Measurements from ENCODE around the gene TTLL1. TPM values are rescaled to one million over a fixed set of nuclear protein-coding genes. Genes with fewer than 3 reads are reported as not detected.

Gene TTLL1
- total and polyA plus RNA-seq, 9 of the 15 experiments (the other 6 are each of a cell fraction or from before 2014, with no cell fraction given) = 0.06 to 0.85 (median 0.17) TPM

DNA sequence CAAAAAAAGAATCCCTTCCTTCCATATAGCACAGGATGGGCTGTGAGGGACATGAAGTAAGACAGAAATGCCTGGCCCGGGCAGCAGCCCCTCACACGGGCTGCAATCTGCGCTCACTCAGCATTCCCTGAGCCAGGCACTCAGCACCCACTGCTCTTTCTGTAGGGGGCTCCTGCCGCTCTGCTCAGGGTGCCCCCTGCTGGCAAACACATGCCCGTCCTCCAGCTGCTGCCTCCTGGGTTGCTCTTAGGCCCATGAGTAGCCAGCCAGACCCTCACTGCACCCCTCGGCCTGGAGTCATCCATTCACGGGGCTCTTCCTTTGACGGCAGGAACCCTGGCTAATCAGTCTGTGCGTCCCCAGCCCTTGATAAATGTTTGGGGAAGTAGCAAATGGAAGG is 47.1 kb upstream of the TTLL1 start:
- H3K4me2 ChIP-seq (ENCODE audit: insufficient read depth, low read length) = no peak overlapping the region
- H3K79me2 ChIP-seq (ENCODE audit: control insufficient read depth, insufficient read depth, low read length) = peaks cover 7% of the 10 kb centered on the region; the same call in 1 of the 3 replicates
- ChIA-PET CTCF (ENCODE audit: low intra/inter-chr PET ratio) (no interaction called here), POLR2A (no interaction called here)
- no peak overlapping the region for H2AFZ ChIP-seq (ENCODE audit: low read depth, low read length)
- BruUV-seq (replicated peaks) = no TSS peak
- H3K36me3 ChIP-seq (ENCODE audit: control insufficient read depth, insufficient read depth, low read length) = peaks cover 88% of the 10 kb centered on the region
- H3K9ac ChIP-seq (ENCODE audit: insufficient read depth in 1 of 2, low read depth in 2 of 2, low read length in 2 of 2) = no peak overlapping the region
- no peak overlapping the region for H3K27ac ChIP-seq (ENCODE audit: extremely low read depth, low read depth, low read length)
- H3K9me1 ChIP-seq (ENCODE audit: control insufficient read depth, insufficient read depth, low read length) = no peaks in the 10 kb centered on the region
- in situ Hi-C loops (cut with MboI) (no loop called here), intact Hi-C loops (cut with micrococcal nuclease) (no loop called here)
- no peaks in the 10 kb centered on the region for H3K9me3 ChIP-seq (replicated peaks; ENCODE audit: control insufficient read depth, insufficient read depth, low read depth, low read length)
- no peak for FAIRE-seq
- WGBS (ENCODE audit: insufficient coverage, low coverage, missing lambda C conversion rate) = 58% methylated on average over 6 of the region's 9 CpGs
- DNase-seq (ENCODE audit: extremely low read depth in 1 of 4, low spot score in 3 of 4) = peak; percentile 29 to 49 (median 39)
- no peaks in the 10 kb centered on the region for H4K20me1 ChIP-seq (replicated peaks; ENCODE audit: control insufficient read depth, insufficient read depth, low read length)
- H3K27me3 ChIP-seq (ENCODE audit: control insufficient read depth in 2 of 2, insufficient read depth in 2 of 2, low read length in 2 of 2) = no peaks in the 10 kb centered on the region
- no peak overlapping the region for H3K4me3 ChIP-seq
- H3K4me1 ChIP-seq (replicated peaks in 1 of 2; ENCODE audit: control insufficient read depth in 2 of 2, insufficient read depth in 2 of 2, low read length in 2 of 2) = no peaks in the 10 kb centered on the region
- peak; percentile 78 for ATAC-seq
- TF ChIP-seq KDM5B (IDR thresholded peaks at IDR 0.05; ENCODE audit: insufficient replicate concordance, low read depth, low read length) (no peak), ZNF175 (CRISPR knock-in tag; IDR thresholded peaks at IDR 0.05; ENCODE audit: low read depth) (no peak), NR4A1 (CRISPR knock-in tag; IDR thresholded peaks at IDR 0.05) (no peak), NR4A1 (tag; IDR thresholded peaks at IDR 0.05) (no peak), SMC3 (conservative IDR thresholded peaks at IDR 0.05; ENCODE audit: insufficient read depth, low read depth, low read length) (peak; percentile 30; the same call in 1 of the 2 replicates), SMAD3 (CRISPR knock-in tag; conservative IDR thresholded peaks at IDR 0.05) (no peak), GTF2E2 (tag; IDR thresholded peaks at IDR 0.05) (no peak), RAD21 (CRISPR knock-in tag; conservative IDR thresholded peaks at IDR 0.05 in 1 of 2, IDR thresholded peaks at IDR 0.05 in 1 of 2) (peak in 1 of 2 experiments; percentile 32; a peak in 2 of 4 replicates), FOSL1 (tag; conservative IDR thresholded peaks at IDR 0.05) (no peak), JUN (IDR thresholded peaks at IDR 0.05; ENCODE audit: borderline replicate concordance, low read depth, low read length) (no peak), JUN (CRISPR knock-in tag; IDR thresholded peaks at IDR 0.05; ENCODE audit: borderline replicate concordance) (no peak), RHOXF2B (CRISPR knock-in tag; conservative IDR thresholded peaks at IDR 0.05) (no peak)
- TF ChIP-seq, protein P1, sequence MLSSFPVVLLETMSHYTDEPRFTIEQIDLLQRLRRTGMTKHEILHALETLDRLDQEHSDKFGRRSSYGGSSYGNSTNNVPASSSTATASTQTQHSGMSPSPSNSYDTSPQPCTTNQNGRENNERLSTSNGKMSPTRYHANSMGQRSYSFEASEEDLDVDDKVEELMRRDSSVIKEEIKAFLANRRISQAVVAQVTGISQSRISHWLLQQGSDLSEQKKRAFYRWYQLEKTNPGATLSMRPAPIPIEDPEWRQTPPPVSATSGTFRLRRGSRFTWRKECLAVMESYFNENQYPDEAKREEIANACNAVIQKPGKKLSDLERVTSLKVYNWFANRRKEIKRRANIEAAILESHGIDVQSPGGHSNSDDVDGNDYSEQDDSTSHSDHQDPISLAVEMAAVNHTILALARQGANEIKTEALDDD (IDR thresholded peaks at IDR 0.05) = no peak
- TF ChIP-seq, protein P2, sequence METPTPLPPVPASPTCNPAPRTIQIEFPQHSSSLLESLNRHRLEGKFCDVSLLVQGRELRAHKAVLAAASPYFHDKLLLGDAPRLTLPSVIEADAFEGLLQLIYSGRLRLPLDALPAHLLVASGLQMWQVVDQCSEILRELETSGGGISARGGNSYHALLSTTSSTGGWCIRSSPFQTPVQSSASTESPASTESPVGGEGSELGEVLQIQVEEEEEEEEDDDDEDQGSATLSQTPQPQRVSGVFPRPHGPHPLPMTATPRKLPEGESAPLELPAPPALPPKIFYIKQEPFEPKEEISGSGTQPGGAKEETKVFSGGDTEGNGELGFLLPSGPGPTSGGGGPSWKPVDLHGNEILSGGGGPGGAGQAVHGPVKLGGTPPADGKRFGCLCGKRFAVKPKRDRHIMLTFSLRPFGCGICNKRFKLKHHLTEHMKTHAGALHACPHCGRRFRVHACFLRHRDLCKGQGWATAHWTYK (CRISPR knock-in tag; IDR thresholded peaks at IDR 0.05) = no peak
- TF ChIP-seq, protein P3, sequence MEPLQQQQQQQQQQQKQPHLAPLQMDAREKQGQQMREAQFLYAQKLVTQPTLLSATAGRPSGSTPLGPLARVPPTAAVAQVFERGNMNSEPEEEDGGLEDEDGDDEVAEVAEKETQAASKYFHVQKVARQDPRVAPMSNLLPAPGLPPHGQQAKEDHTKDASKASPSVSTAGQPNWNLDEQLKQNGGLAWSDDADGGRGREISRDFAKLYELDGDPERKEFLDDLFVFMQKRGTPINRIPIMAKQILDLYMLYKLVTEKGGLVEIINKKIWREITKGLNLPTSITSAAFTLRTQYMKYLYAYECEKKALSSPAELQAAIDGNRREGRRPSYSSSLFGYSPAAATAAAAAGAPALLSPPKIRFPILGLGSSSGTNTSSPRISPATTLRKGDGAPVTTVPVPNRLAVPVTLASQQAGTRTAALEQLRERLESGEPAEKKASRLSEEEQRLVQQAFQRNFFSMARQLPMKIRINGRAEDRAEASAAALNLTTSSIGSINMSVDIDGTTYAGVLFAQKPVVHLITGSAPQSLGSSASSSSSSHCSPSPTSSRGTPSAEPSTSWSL (CRISPR knock-in tag; IDR thresholded peaks at IDR 0.05; ENCODE audit: borderline replicate concordance) = no peak
- TF ChIP-seq, protein P4, sequence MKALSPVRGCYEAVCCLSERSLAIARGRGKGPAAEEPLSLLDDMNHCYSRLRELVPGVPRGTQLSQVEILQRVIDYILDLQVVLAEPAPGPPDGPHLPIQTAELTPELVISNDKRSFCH (CRISPR knock-in tag; IDR thresholded peaks at IDR 0.05) = no peak
- TF ChIP-seq, protein P4 (tag; IDR thresholded peaks at IDR 0.05) = no peak
- TF ChIP-seq, protein P5, sequence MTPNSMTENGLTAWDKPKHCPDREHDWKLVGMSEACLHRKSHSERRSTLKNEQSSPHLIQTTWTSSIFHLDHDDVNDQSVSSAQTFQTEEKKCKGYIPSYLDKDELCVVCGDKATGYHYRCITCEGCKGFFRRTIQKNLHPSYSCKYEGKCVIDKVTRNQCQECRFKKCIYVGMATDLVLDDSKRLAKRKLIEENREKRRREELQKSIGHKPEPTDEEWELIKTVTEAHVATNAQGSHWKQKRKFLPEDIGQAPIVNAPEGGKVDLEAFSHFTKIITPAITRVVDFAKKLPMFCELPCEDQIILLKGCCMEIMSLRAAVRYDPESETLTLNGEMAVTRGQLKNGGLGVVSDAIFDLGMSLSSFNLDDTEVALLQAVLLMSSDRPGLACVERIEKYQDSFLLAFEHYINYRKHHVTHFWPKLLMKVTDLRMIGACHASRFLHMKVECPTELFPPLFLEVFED (CRISPR knock-in tag; conservative IDR thresholded peaks at IDR 0.05) = no peak

Measured in K562 (cell line).